C4-2B (cell line): Measurements from ENCODE around the gene LAMA5.

ENCODE experiments used
- ZFX ChIP-seq: fragments of 450-650 bp; IDR thresholded peaks from 2 replicates; pipeline ENCODE4 v1.6.1; 2017
- TF ChIP-seq, protein P1 (sequence below): fragments of 450-650 bp; conservative IDR thresholded peaks from 2 replicates; pipeline ENCODE4 v1.5.1; 2017; ENCODE audit warnings: mild to moderate bottlenecking

DNA sequence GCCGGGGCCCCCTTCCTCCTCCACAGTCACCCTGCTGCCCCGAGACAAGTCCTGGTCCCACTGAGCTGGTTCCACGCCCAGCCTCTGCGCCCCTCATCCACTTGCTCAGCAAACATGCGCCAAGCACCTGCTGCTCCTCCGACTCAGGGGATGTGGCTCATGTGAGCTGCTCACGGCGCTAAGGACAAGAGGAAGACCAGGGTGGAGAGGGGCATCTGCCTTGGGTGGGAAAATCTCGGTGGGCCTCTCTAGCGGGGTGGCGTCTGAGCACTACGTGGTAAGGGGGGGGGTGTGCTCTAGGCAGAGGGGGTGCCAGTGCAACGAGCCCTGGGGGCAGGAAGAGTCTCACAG is 4.5 kb downstream of the LAMA5 start:
- TF ChIP-seq, protein P1, sequence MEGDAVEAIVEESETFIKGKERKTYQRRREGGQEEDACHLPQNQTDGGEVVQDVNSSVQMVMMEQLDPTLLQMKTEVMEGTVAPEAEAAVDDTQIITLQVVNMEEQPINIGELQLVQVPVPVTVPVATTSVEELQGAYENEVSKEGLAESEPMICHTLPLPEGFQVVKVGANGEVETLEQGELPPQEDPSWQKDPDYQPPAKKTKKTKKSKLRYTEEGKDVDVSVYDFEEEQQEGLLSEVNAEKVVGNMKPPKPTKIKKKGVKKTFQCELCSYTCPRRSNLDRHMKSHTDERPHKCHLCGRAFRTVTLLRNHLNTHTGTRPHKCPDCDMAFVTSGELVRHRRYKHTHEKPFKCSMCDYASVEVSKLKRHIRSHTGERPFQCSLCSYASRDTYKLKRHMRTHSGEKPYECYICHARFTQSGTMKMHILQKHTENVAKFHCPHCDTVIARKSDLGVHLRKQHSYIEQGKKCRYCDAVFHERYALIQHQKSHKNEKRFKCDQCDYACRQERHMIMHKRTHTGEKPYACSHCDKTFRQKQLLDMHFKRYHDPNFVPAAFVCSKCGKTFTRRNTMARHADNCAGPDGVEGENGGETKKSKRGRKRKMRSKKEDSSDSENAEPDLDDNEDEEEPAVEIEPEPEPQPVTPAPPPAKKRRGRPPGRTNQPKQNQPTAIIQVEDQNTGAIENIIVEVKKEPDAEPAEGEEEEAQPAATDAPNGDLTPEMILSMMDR: no peak
- no peak for TF ChIP-seq ZFX
